NB4 (cell line): ENCODE measurements around the gene TYW1B.

ENCODE experiments used
- MYC ChIP-seq: IDR thresholded peaks from 2 replicates; pipeline ENCODE4 v1.6.1; 2011; ENCODE audit warnings: low read depth, low read length
- POLR2A ChIP-seq: IDR thresholded peaks from 2 replicates; pipeline ENCODE4 v1.6.1; 2011; ENCODE audit warnings: mild to moderate bottlenecking; ENCODE audit not compliant: insufficient read length; ENCODE audit errors: extremely low read depth
- TF ChIP-seq, protein P1 (sequence below): IDR thresholded peaks from one replicate; pipeline ENCODE4 v1.5.1; 2012; ENCODE audit warnings: low read depth, low read length

DNA sequence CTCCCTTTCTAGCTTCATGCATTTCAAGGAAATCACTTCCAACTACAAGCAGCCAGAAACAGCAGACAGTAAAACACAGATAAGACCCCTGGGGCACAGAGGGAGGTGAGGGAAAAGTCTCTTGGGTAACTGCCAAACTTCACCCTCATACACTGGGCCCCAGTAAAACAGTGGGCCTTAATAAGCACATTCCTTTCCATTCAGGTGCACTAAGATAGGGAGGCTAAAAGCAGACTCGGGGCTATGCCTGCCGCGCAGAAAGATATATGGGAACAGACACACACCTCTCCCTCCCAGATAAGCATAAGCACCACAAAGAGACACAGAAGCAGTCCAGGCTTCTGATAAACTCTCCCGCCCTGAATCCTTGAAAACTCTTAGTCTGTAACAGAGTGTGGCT lies 117.0 kb downstream of the TYW1B start:
- TF ChIP-seq, protein P1, sequence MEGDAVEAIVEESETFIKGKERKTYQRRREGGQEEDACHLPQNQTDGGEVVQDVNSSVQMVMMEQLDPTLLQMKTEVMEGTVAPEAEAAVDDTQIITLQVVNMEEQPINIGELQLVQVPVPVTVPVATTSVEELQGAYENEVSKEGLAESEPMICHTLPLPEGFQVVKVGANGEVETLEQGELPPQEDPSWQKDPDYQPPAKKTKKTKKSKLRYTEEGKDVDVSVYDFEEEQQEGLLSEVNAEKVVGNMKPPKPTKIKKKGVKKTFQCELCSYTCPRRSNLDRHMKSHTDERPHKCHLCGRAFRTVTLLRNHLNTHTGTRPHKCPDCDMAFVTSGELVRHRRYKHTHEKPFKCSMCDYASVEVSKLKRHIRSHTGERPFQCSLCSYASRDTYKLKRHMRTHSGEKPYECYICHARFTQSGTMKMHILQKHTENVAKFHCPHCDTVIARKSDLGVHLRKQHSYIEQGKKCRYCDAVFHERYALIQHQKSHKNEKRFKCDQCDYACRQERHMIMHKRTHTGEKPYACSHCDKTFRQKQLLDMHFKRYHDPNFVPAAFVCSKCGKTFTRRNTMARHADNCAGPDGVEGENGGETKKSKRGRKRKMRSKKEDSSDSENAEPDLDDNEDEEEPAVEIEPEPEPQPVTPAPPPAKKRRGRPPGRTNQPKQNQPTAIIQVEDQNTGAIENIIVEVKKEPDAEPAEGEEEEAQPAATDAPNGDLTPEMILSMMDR: no peak
- TF ChIP-seq POLR2A (no peak), MYC (no peak)
